Pancreas (tissue), 10 donors: ENCODE measurements around the gene FAM222B. TPM values are rescaled to one million over a fixed set of nuclear protein-coding genes. Genes with fewer than 3 reads are reported as not detected.
A peak's percentile ranks its signal among the peaks of the same experiment; 100 is the strongest.

Experiments
- ATAC-seq, 4 donors: fragments of 200-7000 bp; cut with Tn5 transposase; one replicate each; pipeline versions ENCODE4 v1.8.0 to v1.9.1; 2020; ENCODE audit warnings: mild to moderate bottlenecking in 4 of 4, moderate library complexity in 4 of 4
- DNase-seq, 6 donors: peaks; one replicate each; pipeline ENCODE4 v3.0.0-alpha.2; 2020
- FAIRE-seq: peaks from 2 replicates; lab custom pipeline; 2012; peaks lifted over from hg19 to GRCh38; lab: Jason Lieb, UNC
- H3K27ac ChIP-seq, 4 donors: fragments of 200-600 bp; sonication (generic); 1 replicate in 3 of 4; 2 replicates in 1 of 4; pipeline versions ENCODE4 v1.5.0 to v1.8.0; 2020
- H3K27me3 ChIP-seq, 4 donors: fragments of 200-600 bp; one replicate each; pipeline ENCODE4 v1.8.0; 2021
- H3K36me3 ChIP-seq, 3 donors: fragments of 200-600 bp; sonication (generic) in 1 of 3; one replicate each; pipeline versions ENCODE4 v1.5.0 to v1.8.0; 2020 to 2021
- H3K4me1 ChIP-seq, 3 donors: fragments of 200-600 bp; one replicate each; pipeline ENCODE4 v1.8.0; 2021
- H3K4me3 ChIP-seq, 4 donors: fragments of 200-600 bp; sonication (generic) in 2 of 4; one replicate each; pipeline versions ENCODE4 v1.5.0 to v1.8.0; 2020 to 2021
- H3K9me3 ChIP-seq, 4 donors: fragments of 200-600 bp; one replicate each; pipeline ENCODE4 v1.8.0; 2021
- CTCF ChIP-seq, 4 donors: fragments of 200-600 bp; sonication (generic) in 3 of 4; IDR thresholded peaks; one replicate each; pipeline versions ENCODE4 v1.5.0 to v1.8.0; 2021; ENCODE audit warnings: antibody characterized with exemption in 4 of 4
- WGBS, 2 donors: extraction: QIAGEN DNeasy Blood & Tissue Kit; methylation state at CpG; one replicate each; pipeline ENCODE4 v1.1.7; 2013; 5-methylcytosine and 5-hydroxymethylcytosine counted together
- intact Hi-C, 3 donors: fragments of 100-400 bp; cut with DNase I; formaldehyde crosslinking; loops; one replicate each; pipeline versions ENCODE4 v1.11.1 to v1.14.2; 2022
- polyA plus RNA-seq, 2 donors: library from polyadenylated mRNA; stranded (reverse); fragments of 200-250 nt; gene quantifications; one replicate each; pipeline ENCODE4 v1.2.3, GENCODE V29; 2013
- total RNA-seq, 6 donors: library from RNA; stranded (reverse); fragmentation: NEBNext Ultra II Directional in 4 of 6; extraction: Animal tissue kit (Norgen Biotek cat#: 25700) in 4 of 6; gene quantifications; one replicate each; pipeline versions ENCODE4 v1.2.1 to v1.2.4, GENCODE V29; 2021 to 2023
- donor health status: healthy with polysubstance abuse.
- donor health status: DM: no; HTN: no; CAD: no; lungs with moderate emphysema.
- donor health status: DM: no; HTN: no; CAD: no.
- donor health status: control.
- donor health status: control.
- donor health status: Bipolar disorder and iron deficiency.
- donor health status: DM: yes; HTN: yes; CAD: no.
- donor health status: DM: no; HTN: no; CAD: no.
- donor health status: DM: no; HTN: no; CAD: no.
- donor health status: DM: yes; HTN: yes; CAD: no.

The FAM222B gene
- total and polyA plus RNA-seq, 8 donors, result 5.5 to 15.6 (median 8.1) TPM

GRCh38 chr17:28773736-28774135, 68.9 kb downstream of the FAM222B start:
- 67 to 74% methylated on average over 6 of the region's 6 CpGs for WGBS, 2 donors
- FAIRE-seq, result no peak
- no peak for TF ChIP-seq CTCF (IDR thresholded peaks at IDR 0.05)
- peak in 1 of 4 donors; percentile 40 for ATAC-seq
- Histone ChIP-seq H3K4me3 (no peak overlapping the region), H3K27ac (no peak overlapping the region), H3K27me3 (no peaks in the 10 kb centered on the region), H3K9me3 (no peaks in the 10 kb centered on the region), H3K4me1 (peaks cover 0 to 7% (median 6%) of the 10 kb centered on the region in 3 donors), H3K36me3 (no peaks in the 10 kb centered on the region)
- intact Hi-C loops, result no loop called here
- DNase-seq, result no peak

GRCh38 chr17:28765038-28765437, 77.6 kb downstream of the FAM222B start:
- 81 to 82% methylated on average over 4 of the region's 4 CpGs for WGBS, 2 donors
- ATAC-seq, result no peak
- intact Hi-C loops, result loop anchor here in 2 of 3 donors (5.0 to 10.0 kb wide), 2 partner anchors 140 to 142 kb away; partner anchors contain the start of gene DHRS13 (in 1 of the 2)
- no peaks in the 10 kb centered on the region for H3K36me3 ChIP-seq
- TF ChIP-seq CTCF (IDR thresholded peaks at IDR 0.05), result no peak
- no peak for DNase-seq
- H3K4me3 ChIP-seq, result no peak overlapping the region
- no peaks in the 10 kb centered on the region for H3K9me3 ChIP-seq
- no peak overlapping the region for H3K27ac ChIP-seq
- no peak for FAIRE-seq
- no peaks in the 10 kb centered on the region for H3K27me3 ChIP-seq
- no peaks in the 10 kb centered on the region for H3K4me1 ChIP-seq

GRCh38 chr17:28763804-28764266, 78.8 kb downstream of the FAM222B start:
- Histone ChIP-seq H3K9me3 (no peaks in the 10 kb centered on the region), H3K27me3 (no peaks in the 10 kb centered on the region), H3K4me1 (no peaks in the 10 kb centered on the region), H3K27ac (no peak overlapping the region), H3K4me3 (no peak overlapping the region), H3K36me3 (peaks cover 0 to 7% (median 0%) of the 10 kb centered on the region in 3 donors)
- DNase-seq (peak in 5 of 6 donors; percentile 66 to 80 (median 77)), ATAC-seq (peak; percentile 68 to 82 (median 77)), FAIRE-seq (no peak)
- peak; percentile 69 to 92 (median 80) for TF ChIP-seq CTCF (IDR thresholded peaks at IDR 0.05)
- intact Hi-C loops, result loop anchor here in 1 of 3 donors (10.0 kb wide), 1 partner anchor 141 kb away; the partner anchor contains the start of gene DHRS13
- WGBS, 2 donors, result 45 to 46% methylated on average over 5 of the region's 5 CpGs

- FAIRE-seq (no peak), DNase-seq (no peak), ATAC-seq (peak in 3 of 4 donors; percentile 5 to 16 (median 6))
- no peaks in the 10 kb centered on the region for H3K9me3 ChIP-seq
- no peak overlapping the region for H3K4me3 ChIP-seq
- H3K27ac ChIP-seq, result no peak overlapping the region
- H3K4me1 ChIP-seq, result no peaks in the 10 kb centered on the region
- H3K27me3 ChIP-seq, result no peaks in the 10 kb centered on the region
- intact Hi-C loops, result loop anchor here in 1 of 3 donors (10.0 kb wide), 1 partner anchor 142 kb away; the partner anchor contains the start of gene DHRS13
- 79 to 86% methylated on average over 1 of the region's 1 CpG for WGBS, 2 donors
- TF ChIP-seq CTCF (IDR thresholded peaks at IDR 0.05), result no peak
- peaks cover 0 to 12% (median 5%) of the 10 kb centered on the region in 3 donors for H3K36me3 ChIP-seq
These were observed 79.3 kb downstream of the FAM222B start for GRCh38 chr17:28763137-28763799.
